IPS DF 4.7 (cell line): Measurements from ENCODE around the gene VWA7.
A peak's percentile ranks its signal among the peaks of the same experiment; 100 is the strongest.
"Not testable (repeated sequence)": the region's sequence is repeated elsewhere in the genome, so short reads cannot be mapped to it uniquely, and the experiment has no call there.

ENCODE experiments used
- DNase-seq: peaks from one replicate; pipeline ENCODE4 v3.0.0-alpha.2; 2013; ENCODE audit warnings: low spot score; ENCODE audit errors: extremely low read depth

VWA7 gene

GRCh38 chr6:31776989-31777666, at the start of gene VWA7:
Gene VWA7, minus strand, starts transcription at chr6:31777328. Its CDS starts 549 bp downstream, at chr6:31776779.
- DNase-seq = no peak

- no peak for DNase-seq
Measured at GRCh38 chr6:31826793-31827285, 49.7 kb upstream of the VWA7 start.

GRCh38 chr6:31825553-31825952, 48.4 kb upstream of the VWA7 start:
- DNase-seq = no peak

- DNase-seq = not testable (repeated sequence)
Measured at GRCh38 chr6:31823592-31824196, 46.6 kb upstream of the VWA7 start.

- DNase-seq = no peak
Measured at GRCh38 chr6:31822036-31822821, 45.1 kb upstream of the VWA7 start.

- no peak for DNase-seq
Measured at GRCh38 chr6:31821301-31822035, 44.3 kb upstream of the VWA7 start.

- not testable (repeated sequence) for DNase-seq
Measured at GRCh38 chr6:31820399-31820798, 43.3 kb upstream of the VWA7 start.

GRCh38 chr6:31819871-31820299, 42.8 kb upstream of the VWA7 start:
- DNase-seq = no peak

GRCh38 chr6:31817929-31818511, 40.9 kb upstream of the VWA7 start:
- not testable (repeated sequence) for DNase-seq

GRCh38 chr6:31817133-31817928, 40.2 kb upstream of the VWA7 start:
- DNase-seq = not testable (repeated sequence)

GRCh38 chr6:31815025-31815838, 38.1 kb upstream of the VWA7 start, which contains the start of the genes HSPA1A and HSPA1L:
Gene HSPA1A, plus strand, starts transcription at chr6:31815543. Its CDS starts 214 bp downstream, at chr6:31815757.
Gene HSPA1L, minus strand, starts transcription at chr6:31815283. Its CDS starts 3,311 bp downstream, at chr6:31811972.
- DNase-seq = peak; percentile 87

- peak; percentile 93 for DNase-seq
Measured at GRCh38 chr6:31814677-31815024, 37.5 kb upstream of the VWA7 start.

GRCh38 chr6:31813465-31813849, 36.3 kb upstream of the VWA7 start:
- DNase-seq = no peak

GRCh38 chr6:31811645-31812044, 34.5 kb upstream of the VWA7 start:
- no peak for DNase-seq

GRCh38 chr6:31808599-31808998, 31.5 kb upstream of the VWA7 start:
- not testable (repeated sequence) for DNase-seq

- DNase-seq = no peak
Measured at GRCh38 chr6:31806470-31807272, 29.5 kb upstream of the VWA7 start, which contains the start of gene LSM2. Gene LSM2, minus strand, starts transcription at chr6:31806966. Its CDS starts 209 bp downstream, at chr6:31806757.

GRCh38 chr6:31805939-31806469, 28.9 kb upstream of the VWA7 start:
- DNase-seq = no peak
